GM12892 (cell line): ENCODE data around the gene RBX1.

Experiments used
- POLR2A ChIP-seq: IDR thresholded peaks from 2 replicates; pipeline ENCODE4 v1.6.1; 2011; ENCODE audit warnings: low read depth, low read length, control low read depth
- POLR2AphosphoS5 ChIP-seq: IDR thresholded peaks from 2 replicates; pipeline ENCODE4 v1.6.1; 2011; ENCODE audit warnings: low read depth, low read length, control low read depth

- TF ChIP-seq POLR2A: no peak
- no peak for TF ChIP-seq POLR2AphosphoS5
Measured at GRCh38 chr22:40954113-40954512, 2.9 kb downstream of the RBX1 start.
